HG02970 (cell line): ENCODE measurements around the gene DGKB.

Experiments
- ATAC-seq: cut with Tn5 transposase; IDR thresholded peaks from one replicate; pipeline ENCODE4 v1.9.1; 2021; ENCODE audit warnings: mild to moderate bottlenecking, moderate library complexity, moderate number of reproducible peaks; ENCODE audit not compliant: unreplicated experiment, low FRiP score

The DGKB gene

DNA sequence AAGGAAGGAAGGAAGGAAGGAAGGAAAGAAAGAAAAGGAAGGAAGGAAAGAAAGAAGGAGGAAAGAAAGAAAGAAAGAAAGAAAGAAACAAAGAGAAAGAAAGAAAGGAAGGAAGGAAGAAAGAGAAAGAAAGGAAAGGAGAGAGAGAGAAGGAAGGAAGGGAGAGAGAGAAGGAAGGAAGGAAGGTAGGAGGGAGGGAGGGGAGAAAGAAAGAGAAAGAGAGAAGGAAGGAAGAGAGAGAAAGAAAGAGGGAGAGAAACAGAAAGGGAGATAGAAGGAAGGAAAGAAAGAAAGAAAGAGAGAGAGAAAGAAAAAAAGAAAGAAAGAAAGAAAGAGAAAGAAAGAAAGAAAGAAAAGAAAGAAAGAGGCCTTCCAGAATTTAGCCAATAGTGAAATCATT lies 204.9 kb downstream of the DGKB start:
- no peak for ATAC-seq

DNA sequence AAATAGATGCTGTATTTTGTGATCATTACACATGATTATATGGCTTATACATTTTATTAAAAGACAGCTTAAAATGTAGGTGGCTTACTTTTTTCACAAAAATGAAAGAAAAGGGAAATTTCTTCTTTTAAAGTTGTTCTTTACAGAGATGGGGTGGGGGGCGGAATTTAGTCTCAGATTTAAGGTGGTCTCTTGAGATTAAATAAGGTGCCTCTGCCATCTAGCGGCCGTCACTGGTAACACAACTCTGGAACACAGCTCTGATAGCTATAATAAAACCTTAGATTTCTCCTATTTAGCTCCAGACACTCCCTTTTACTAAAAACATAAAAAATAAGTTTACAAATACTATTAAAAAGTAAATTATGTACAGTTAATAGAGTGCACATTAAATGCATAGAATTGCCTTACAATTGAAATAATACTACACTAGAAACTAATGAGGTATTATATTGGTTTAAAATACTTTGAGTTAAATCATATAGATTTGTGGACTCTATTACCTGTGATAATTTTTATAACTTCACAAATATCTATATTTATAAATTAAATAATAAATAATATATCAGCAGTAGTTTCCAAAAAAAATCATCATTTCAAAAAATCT lies 210.9 kb downstream of the DGKB start:
- no peak for ATAC-seq

DNA sequence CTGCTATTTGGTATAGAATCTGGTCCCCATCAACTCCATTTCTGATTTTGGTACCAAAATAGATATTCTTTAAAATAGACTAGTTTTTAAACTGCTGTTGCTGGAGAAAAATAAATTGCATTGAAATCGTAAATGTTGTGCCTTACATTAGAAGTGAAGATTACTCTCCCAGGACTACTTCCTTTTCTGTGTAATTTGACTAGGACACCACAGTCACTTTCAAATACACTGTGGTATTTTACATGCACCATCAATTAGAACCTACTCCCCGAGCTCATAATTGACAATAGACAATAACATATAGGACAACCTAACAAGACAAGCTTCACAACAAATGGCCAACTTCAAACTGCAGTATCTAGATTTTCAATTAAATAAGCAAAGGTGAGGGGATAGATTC lies 211.5 kb downstream of the DGKB start:
- ATAC-seq, result no peak

DNA sequence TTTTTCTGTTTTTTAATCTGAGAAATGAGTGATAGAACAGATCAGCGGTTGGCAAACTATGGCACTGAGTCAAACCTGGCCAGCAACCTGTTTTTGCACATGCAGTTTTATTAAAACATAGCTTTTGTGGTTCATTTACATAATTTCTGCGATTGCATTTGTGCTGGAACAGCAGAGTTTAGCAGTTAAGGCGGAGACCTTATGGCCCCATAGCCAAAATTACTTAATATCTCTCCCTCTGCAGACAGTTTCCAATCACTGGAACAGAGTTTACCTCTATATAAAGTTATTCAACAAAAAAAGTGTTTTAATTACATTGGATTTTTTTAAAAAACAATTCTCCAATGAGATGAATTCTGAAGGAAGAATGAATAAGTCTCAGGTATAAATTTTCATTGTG lies 212.1 kb downstream of the DGKB start:
- no peak for ATAC-seq

DNA sequence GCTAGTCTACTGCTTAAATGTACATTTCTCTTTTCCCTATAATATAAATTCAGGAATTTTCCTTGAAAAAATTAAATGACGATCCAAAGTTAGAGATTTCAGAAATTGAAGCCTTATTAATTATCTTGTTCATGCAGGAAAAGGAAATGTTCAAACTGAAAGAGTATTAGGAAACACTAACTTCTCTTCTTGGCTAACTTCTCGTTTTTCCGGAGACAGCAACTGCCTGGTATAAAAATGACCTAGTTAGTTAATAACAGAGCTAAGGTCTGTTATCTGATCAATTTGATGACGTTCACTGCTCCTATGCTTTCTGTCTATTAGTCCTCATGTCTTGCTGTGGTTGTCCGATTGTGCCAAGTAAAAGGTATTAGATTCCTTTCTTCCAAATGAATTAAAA lies 212.5 kb downstream of the DGKB start:
- ATAC-seq, result no peak

DNA sequence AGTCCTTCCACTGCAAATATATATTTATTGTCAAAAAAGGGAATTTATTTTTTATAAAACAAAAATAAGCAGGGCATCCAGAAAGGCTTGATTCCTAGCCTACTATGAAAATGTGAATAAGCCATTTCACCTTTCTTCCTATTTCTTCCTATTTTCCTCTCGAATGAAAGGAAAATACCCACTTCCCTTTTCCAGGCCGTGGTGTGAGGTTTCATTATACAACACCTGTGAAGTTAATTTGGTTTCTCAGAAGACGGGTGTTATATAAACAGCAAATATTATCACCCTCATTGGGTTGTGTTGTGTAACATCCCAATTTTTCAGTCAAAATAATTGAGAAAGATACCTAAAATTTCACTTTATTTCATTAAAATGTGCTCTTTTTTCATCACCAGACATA lies 214.3 kb downstream of the DGKB start:
- ATAC-seq, result no peak

DNA sequence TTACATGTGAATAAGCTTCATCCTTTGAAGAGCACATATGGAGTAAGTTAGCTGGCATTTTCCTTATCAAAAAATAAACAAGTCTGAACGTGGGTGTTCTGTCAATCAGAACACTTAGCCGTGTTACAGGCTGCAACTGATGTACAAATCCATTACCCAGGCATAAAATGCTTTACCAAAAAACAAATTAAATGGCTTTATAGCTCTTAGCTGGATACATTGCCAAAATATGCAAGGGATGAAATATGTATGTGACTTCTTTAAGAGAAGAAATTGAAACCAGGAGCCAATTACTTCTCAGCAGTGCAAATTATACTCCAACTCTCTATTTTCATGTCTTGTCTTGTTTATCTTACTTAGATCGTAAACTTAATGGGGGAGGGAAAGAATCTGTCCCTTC lies 214.8 kb downstream of the DGKB start:
- no peak for ATAC-seq

DNA sequence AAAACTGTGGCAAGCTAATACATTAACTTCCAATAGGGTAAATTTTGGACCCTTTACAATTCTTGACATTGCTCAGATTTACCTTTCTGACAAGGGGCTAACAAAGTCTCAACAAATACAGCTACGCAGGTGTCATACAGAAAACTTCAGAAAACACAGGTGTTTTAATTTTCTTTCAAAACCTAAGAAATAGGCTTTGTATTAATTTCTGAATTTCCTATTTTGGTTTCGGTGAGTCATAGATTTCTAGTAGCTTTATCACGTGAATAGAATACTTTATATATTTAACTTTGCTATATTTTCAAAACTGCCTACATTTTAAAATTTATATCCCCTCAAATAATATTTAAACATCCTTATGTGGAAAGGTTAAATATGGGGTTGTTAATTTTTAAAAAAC lies 215.3 kb downstream of the DGKB start:
- ATAC-seq, result no peak

DNA sequence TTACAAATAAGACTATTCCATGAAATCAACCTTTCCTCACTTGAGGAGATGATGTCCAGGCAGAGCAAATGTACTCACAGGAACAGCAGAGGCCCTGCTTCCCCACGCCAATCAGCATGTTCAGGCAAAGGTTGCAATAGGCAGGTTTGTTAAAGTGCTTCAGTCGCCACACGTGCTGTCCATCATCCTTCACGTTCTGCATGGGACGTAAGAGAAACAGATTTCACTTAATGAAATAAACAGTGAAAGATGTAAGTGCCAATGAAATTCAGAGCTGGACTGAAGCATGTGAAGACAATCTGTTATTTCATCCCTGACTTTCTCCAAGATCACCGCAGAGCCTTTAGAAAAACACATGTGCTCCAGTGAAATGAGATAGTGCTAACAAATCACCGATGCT lies 217.4 kb downstream of the DGKB start:
- no peak for ATAC-seq

DNA sequence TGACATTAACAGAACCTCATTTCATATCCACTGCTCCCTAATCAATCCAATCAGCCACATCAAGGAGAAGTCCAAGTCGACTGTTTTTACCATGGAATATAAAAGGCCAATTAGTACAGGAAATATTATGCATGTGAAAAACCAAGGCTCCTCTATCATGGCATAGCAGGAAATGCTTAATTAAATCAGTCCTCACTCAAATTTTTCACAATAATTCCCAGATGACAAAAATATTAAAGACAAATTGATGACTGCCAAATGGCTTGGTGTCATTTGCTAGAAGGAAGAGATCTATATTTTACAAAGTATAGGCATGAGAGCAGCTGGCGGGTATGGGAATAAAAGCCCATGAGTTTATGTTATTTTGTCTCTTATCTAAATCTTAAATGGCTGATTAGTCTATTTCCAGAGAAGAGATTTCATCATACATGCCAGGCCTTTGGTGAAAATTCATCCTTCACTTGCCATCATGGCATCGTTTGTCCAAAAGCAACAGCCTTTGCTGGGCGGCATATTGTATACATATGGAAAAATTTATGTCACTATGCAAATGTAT lies 219.6 kb downstream of the DGKB start:
- no peak for ATAC-seq

DNA sequence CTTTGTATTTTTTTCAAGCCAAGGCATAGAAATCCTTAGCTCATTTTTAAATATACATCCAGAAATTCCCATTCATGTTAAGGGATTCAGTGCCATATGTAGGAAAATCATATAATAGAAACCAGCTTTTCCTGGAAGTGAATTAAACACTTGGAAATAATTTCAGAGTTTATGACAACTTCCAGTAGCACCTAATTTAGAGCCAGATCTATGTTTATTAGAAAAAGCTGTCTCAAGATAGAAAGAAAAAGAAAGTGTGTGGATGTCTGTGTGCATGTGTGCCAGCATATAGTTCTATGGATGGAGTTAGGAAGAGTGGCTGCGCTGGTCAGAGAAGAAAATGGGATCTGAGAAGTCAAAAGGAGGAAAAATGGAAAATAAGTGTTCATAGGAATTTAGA lies 225.7 kb downstream of the DGKB start:
- ATAC-seq, result no peak

DNA sequence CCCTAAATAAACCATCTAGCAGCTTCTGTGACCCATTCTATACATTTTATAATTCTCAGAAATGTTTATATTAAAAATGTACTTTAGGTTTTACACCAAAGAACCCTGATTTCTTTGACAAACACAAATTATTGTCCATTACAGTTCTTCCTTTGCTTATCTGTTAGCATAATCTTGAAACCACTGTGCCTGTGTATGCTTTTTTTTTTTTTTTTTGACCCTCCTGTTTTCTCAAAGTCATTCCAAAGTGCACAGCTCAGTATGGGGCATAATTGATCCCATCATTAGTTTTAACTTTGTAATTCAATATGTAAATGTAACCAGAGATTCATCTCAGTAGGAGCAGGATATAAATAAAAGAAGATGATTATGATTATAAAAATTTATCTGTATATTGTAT lies 229.3 kb downstream of the DGKB start:
- no peak for ATAC-seq

DNA sequence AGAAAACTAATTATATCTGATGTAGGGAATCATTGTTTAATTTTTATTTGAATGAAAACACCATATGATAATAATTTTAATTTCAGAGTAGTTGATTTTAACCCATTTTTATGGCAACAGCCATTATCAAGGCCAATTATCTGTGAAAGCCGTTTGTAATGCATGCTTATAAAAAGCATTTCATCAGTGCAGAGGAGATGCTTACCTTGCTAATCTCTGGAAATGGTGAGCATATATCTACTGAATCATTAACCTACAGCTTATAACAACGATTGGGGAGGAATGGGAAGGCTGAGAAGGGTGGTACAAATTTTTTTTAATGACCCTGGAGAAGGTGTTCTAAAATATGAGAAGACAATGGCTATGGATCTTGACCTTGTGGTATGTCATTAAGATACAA lies 235.6 kb downstream of the DGKB start:
- ATAC-seq, result no peak

DNA sequence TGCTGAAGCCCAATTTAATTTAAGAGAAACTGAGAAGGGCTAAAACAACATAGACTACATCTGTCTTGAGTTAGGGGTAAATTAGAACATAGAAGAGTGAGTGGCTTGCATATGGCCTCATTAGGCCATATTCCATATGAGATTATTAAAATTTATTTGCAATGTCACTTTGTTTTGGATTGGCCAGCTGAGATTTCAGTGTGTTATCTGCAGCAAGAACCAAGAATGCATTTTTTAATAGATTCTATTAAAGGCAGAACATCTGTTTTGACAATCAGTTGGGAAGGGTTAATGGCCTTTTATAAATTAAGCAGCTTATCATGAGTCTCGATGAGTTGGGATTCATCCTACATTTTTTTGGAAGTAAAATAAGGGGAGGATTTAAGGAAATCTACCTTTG lies 236.2 kb downstream of the DGKB start:
- ATAC-seq, result no peak

DNA sequence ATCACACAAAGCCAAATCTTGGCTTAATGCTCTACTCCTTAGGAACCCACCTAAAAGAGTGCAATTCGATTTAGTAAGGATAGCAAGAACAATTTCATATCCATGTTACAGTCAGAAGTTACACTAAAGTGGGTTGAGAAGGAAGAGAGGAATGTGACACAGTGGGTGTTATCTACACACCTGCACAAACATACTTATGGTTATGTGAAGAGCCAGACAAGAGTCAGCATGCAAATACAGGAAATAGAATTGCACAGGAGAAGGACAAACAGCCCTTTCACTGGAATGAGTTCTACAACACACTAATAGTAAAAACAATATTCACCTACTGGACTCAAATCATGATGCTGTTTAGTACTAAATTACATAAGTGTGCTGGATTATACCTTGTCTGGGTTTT lies 262.8 kb downstream of the DGKB start:
- ATAC-seq, result no peak

DNA sequence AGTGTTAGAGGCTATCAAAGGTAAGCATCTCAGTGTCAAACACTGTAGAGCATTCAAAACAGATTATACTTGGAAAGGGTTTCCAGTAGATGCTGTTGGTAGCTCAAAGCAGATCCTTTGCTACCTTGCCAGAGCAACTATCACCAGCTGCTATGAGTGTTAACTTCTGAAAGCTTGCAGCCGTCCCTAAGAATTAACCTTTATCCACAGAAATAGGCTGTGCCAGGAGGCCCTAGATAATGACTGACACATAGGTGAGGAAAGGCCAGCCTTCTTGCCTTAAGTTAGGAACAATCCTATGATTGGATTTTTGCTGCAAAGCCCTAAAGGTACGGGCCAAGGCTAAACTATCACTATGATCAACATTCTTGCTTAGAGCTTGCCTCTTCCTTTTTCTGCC lies 263.2 kb downstream of the DGKB start:
- no peak for ATAC-seq

DNA sequence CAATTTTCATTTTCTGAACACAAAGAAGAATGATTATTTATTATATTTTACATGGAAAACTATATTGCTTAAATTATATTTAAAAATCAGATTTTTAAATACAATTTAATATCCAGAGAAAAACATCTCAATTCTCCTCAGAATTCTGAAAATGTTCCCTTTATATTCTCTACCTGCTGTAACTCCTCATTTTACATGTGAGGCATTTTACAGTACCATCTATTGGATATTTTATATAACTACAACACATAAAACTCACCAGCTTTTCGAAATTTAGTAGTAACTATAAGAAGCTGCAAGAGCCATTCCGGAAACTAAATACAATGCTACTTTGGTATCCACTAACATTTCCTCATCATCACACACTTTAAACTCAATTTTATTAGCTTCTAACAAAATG lies 264.6 kb downstream of the DGKB start:
- no peak for ATAC-seq

DNA sequence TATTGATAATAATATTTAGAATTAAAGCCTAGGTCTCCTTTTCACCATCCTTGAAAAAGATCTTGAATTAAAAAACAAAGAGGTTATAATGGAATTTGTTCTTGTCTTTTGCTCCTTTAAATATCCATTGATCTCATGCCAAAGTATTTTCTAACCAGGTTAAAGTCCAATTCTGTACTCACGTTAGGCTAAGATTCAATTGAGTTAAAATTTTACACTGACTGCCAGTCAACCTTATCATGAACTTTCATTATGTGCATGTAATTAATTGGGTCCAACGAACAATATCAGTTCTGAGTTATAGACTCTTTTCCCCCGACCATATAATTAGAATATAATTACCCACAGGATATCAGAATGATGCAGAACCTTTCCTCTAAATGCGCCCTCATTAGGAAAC lies 266.6 kb downstream of the DGKB start:
- no peak for ATAC-seq

DNA sequence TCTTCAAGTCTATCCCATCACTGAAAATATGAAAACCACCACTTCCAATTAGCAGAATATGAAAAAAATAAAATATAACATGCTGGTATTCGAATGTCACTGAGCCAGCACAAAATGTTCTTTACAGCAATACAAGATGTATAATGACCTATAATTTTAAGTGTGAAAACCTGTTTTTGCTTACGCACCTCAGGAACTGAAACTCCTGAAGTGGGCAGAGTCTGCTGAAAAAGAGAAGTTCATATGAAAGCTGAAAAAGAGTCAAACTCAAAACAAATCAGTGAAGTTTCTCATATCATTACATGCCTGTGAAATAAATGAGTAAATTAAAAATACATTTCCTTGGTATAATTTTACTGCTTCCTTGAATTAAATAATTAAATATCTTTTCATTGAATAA lies 272.5 kb downstream of the DGKB start:
- peak; percentile 68 for ATAC-seq

DNA sequence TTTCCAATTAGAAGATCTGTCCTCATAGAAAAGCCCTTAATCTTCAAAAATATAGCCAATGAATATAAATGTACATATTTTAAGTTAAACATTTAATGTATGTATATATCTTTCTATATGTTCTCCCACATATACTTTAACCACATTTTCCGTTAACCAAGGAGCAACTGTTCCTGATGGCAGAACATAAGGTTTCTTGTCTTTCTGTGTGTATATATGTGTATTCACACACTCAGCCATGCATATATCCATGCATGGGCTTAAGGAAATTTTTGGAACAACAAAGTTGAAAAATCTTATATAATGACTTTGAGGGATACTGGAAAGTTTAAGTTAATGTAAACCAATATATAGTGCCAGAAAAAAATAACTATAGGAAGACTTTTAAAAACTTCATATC lies 274.0 kb downstream of the DGKB start:
- ATAC-seq, result no peak

DNA sequence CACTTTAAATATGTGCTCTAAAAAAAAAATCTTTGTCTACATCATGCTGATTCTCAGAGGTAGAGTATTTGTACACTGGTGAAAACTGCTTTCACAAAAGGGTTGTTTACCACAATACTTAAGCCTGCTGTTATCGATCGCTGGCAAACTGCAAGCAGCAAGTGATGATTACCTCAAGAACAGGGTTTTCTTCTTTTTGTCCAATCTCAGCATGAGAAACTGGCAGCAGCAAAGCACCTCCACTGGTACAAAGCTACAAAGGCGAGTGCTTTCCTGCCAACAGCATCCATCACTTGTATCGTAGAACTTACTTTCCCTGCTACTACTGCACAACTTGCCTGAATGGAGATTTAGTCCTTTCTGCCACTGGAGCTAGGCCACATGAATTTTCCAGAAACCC lies 276.5 kb downstream of the DGKB start:
- no peak for ATAC-seq

DNA sequence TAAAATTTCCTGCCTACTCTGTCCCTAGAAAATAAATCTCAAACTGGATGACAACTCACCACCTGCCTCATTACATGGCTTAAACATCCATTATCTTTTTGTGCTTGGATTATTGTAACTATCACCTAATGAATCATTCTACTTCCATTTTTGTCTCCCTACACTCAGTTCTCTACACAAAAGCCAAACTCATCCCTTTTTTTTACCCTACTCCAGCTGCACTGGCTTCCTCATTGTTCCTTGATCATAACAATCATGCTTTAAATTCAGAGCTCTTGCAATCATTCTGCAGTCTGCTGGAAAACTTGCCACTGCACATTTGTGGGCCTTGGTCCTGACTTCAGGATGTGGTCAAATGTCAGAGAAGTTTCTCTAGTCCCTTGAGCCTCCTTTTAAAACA lies 280.0 kb downstream of the DGKB start:
- ATAC-seq, result no peak

DNA sequence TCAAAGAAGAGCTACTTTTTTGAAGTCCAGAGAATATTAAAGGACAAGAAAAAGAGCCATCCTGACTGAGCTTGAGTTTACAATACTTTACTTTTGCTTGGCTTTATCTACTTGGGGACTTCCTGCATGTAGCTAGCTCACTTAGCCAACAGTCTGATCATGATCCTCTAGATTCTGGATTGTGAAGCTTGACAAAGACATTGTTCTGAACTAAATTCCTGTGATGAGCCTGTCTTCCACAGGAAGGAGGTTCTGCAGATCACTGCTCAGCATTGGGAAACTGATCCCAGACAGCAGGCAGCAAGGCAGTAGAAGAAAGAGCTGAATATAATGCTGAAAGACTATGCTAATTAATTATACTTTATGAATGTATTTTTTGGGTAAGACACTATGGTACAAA lies 296.4 kb downstream of the DGKB start:
- ATAC-seq, result no peak
